PFSK-1 (cell line): Measurements from ENCODE around the gene ASB10.

Experiments used
- FOXP2 ChIP-seq: optimal IDR thresholded peaks from 2 replicates; pipeline ENCODE3; 2011; ENCODE audit warnings: borderline replicate concordance, control low read depth, inconsistent platforms; ENCODE audit not compliant: insufficient read depth; ENCODE audit errors: extremely low read length, extremely low read depth
- POLR2AphosphoS5 ChIP-seq: IDR thresholded peaks from 2 replicates; pipeline ENCODE4 v1.6.1; 2012; ENCODE audit warnings: low read depth, mild to moderate bottlenecking, control low read depth, low read length, moderate library complexity
- SIN3A ChIP-seq: IDR thresholded peaks from 2 replicates; pipeline ENCODE4 v1.6.1; 2012; ENCODE audit warnings: mild to moderate bottlenecking, low read length, moderate library complexity, borderline replicate concordance; ENCODE audit not compliant: insufficient read depth
- TAF1 ChIP-seq: IDR thresholded peaks from 2 replicates; pipeline ENCODE4 v1.6.1; 2012; ENCODE audit warnings: low read length, control low read depth, borderline replicate concordance; ENCODE audit not compliant: insufficient read depth
- TF ChIP-seq, protein P1 (sequence below), 2 experiments: IDR thresholded peaks; 2 replicates each; pipeline versions ENCODE4 v1.6.1 to v1.8.0; 2011 to 2012; ENCODE audit warnings: low read depth in 2 of 2, low read length in 2 of 2, control low read depth in 1 of 2, inconsistent platforms in 1 of 2, mild to moderate bottlenecking in 1 of 2, moderate library complexity in 1 of 2; ENCODE audit not compliant: insufficient read depth in 1 of 2

Gene ASB10

GRCh38 chr7:151126491-151127137 lies 60.4 kb downstream of the ASB10 start:
- no peak for TF ChIP-seq SIN3A
- no peak for TF ChIP-seq FOXP2
- TF ChIP-seq, protein P1, sequence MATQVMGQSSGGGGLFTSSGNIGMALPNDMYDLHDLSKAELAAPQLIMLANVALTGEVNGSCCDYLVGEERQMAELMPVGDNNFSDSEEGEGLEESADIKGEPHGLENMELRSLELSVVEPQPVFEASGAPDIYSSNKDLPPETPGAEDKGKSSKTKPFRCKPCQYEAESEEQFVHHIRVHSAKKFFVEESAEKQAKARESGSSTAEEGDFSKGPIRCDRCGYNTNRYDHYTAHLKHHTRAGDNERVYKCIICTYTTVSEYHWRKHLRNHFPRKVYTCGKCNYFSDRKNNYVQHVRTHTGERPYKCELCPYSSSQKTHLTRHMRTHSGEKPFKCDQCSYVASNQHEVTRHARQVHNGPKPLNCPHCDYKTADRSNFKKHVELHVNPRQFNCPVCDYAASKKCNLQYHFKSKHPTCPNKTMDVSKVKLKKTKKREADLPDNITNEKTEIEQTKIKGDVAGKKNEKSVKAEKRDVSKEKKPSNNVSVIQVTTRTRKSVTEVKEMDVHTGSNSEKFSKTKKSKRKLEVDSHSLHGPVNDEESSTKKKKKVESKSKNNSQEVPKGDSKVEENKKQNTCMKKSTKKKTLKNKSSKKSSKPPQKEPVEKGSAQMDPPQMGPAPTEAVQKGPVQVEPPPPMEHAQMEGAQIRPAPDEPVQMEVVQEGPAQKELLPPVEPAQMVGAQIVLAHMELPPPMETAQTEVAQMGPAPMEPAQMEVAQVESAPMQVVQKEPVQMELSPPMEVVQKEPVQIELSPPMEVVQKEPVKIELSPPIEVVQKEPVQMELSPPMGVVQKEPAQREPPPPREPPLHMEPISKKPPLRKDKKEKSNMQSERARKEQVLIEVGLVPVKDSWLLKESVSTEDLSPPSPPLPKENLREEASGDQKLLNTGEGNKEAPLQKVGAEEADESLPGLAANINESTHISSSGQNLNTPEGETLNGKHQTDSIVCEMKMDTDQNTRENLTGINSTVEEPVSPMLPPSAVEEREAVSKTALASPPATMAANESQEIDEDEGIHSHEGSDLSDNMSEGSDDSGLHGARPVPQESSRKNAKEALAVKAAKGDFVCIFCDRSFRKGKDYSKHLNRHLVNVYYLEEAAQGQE (IDR thresholded peaks at IDR 0.05; ENCODE audit: insufficient read depth in 1 of 2, low read depth in 2 of 2, low read length in 2 of 2): no peak
- TF ChIP-seq POLR2AphosphoS5: no peak
- no peak for TF ChIP-seq TAF1

GRCh38 chr7:151125846-151126481 lies 61.1 kb downstream of the ASB10 start:
- TF ChIP-seq POLR2AphosphoS5: no peak
- TF ChIP-seq TAF1: no peak
- no peak for TF ChIP-seq FOXP2
- TF ChIP-seq, protein P1 (IDR thresholded peaks at IDR 0.05; ENCODE audit: insufficient read depth in 1 of 2, low read depth in 2 of 2, low read length in 2 of 2): no peak
- TF ChIP-seq SIN3A: no peak
